Liver (tissue), 3 donors: ENCODE measurements around the gene VASH2.

Experiments used
- CTCF ChIP-seq: fragments of 150-350 bp; IDR thresholded peaks from 2 replicates; pipeline ENCODE4 v1.5.1; 2017; ENCODE audit warnings: improper control_type of control experiment, low read depth, low read length; ENCODE audit not compliant: missing input control
- EGR1 ChIP-seq, 2 donors: IDR thresholded peaks; 2 replicates each; pipeline ENCODE4 v1.6.1; 2016 to 2018; ENCODE audit warnings: antibody characterized with exemption in 2 of 2, low read depth in 2 of 2
- GABPA ChIP-seq, 2 donors: IDR thresholded peaks in 1 of 2; conservative IDR thresholded peaks in 1 of 2; 2 replicates each; pipeline ENCODE4 v1.6.1; 2016; ENCODE audit warnings: antibody characterized with exemption in 2 of 2, mild to moderate bottlenecking in 1 of 2, moderate library complexity in 1 of 2
- HNF4A ChIP-seq, 2 donors: conservative IDR thresholded peaks; 2 replicates each; pipeline ENCODE4 v1.6.1; 2016; ENCODE audit warnings: antibody characterized with exemption in 2 of 2, mild to moderate bottlenecking in 2 of 2
- JUND ChIP-seq, 2 donors: IDR thresholded peaks; 2 replicates each; pipeline ENCODE4 v1.6.1; 2016; ENCODE audit warnings: antibody characterized with exemption in 2 of 2
- MAX ChIP-seq: IDR thresholded peaks from 2 replicates; pipeline ENCODE4 v1.6.1; 2016; ENCODE audit warnings: antibody characterized with exemption
- SP1 ChIP-seq: IDR thresholded peaks from 2 replicates; pipeline ENCODE4 v1.6.1; 2018; ENCODE audit warnings: antibody characterized with exemption, mild to moderate bottlenecking
- TAF1 ChIP-seq: conservative IDR thresholded peaks from 2 replicates; pipeline ENCODE4 v1.6.1; 2016; ENCODE audit warnings: antibody characterized with exemption, mild to moderate bottlenecking
- YY1 ChIP-seq: IDR thresholded peaks from 2 replicates; pipeline ENCODE4 v1.6.1; 2016; ENCODE audit warnings: antibody characterized with exemption, mild to moderate bottlenecking
- TF ChIP-seq, protein P1 (sequence below): IDR thresholded peaks from 2 replicates; pipeline ENCODE4 v1.6.1; 2016; ENCODE audit warnings: antibody characterized with exemption
- TF ChIP-seq, protein P2 (sequence below): IDR thresholded peaks from 2 replicates; pipeline ENCODE4 v1.6.1; 2016; ENCODE audit warnings: antibody characterized with exemption, mild to moderate bottlenecking
- TF ChIP-seq, protein P3 (sequence below): IDR thresholded peaks from 2 replicates; pipeline ENCODE4 v1.6.1; 2016; ENCODE audit warnings: antibody characterized with exemption
- donor health status: healthy.
- donor health status: healthy.

- TF ChIP-seq, protein P1, sequence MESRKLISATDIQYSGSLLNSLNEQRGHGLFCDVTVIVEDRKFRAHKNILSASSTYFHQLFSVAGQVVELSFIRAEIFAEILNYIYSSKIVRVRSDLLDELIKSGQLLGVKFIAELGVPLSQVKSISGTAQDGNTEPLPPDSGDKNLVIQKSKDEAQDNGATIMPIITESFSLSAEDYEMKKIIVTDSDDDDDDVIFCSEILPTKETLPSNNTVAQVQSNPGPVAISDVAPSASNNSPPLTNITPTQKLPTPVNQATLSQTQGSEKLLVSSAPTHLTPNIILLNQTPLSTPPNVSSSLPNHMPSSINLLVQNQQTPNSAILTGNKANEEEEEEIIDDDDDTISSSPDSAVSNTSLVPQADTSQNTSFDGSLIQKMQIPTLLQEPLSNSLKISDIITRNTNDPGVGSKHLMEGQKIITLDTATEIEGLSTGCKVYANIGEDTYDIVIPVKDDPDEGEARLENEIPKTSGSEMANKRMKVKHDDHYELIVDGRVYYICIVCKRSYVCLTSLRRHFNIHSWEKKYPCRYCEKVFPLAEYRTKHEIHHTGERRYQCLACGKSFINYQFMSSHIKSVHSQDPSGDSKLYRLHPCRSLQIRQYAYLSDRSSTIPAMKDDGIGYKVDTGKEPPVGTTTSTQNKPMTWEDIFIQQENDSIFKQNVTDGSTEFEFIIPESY, result no peak
- TF ChIP-seq HNF4A (conservative IDR thresholded peaks at IDR 0.05), result no peak
- TF ChIP-seq CTCF, result no peak
- TF ChIP-seq EGR1 (IDR thresholded peaks at IDR 0.05; ENCODE audit: low read depth in 2 of 2), result no peak
- TF ChIP-seq YY1, result no peak
- no peak for TF ChIP-seq SP1
- TF ChIP-seq JUND (IDR thresholded peaks at IDR 0.05), result no peak
- TF ChIP-seq MAX, result no peak
- TF ChIP-seq GABPA (IDR thresholded peaks at IDR 0.05 in 1 of 2, conservative IDR thresholded peaks at IDR 0.05 in 1 of 2), result no peak
- TF ChIP-seq, protein P2, sequence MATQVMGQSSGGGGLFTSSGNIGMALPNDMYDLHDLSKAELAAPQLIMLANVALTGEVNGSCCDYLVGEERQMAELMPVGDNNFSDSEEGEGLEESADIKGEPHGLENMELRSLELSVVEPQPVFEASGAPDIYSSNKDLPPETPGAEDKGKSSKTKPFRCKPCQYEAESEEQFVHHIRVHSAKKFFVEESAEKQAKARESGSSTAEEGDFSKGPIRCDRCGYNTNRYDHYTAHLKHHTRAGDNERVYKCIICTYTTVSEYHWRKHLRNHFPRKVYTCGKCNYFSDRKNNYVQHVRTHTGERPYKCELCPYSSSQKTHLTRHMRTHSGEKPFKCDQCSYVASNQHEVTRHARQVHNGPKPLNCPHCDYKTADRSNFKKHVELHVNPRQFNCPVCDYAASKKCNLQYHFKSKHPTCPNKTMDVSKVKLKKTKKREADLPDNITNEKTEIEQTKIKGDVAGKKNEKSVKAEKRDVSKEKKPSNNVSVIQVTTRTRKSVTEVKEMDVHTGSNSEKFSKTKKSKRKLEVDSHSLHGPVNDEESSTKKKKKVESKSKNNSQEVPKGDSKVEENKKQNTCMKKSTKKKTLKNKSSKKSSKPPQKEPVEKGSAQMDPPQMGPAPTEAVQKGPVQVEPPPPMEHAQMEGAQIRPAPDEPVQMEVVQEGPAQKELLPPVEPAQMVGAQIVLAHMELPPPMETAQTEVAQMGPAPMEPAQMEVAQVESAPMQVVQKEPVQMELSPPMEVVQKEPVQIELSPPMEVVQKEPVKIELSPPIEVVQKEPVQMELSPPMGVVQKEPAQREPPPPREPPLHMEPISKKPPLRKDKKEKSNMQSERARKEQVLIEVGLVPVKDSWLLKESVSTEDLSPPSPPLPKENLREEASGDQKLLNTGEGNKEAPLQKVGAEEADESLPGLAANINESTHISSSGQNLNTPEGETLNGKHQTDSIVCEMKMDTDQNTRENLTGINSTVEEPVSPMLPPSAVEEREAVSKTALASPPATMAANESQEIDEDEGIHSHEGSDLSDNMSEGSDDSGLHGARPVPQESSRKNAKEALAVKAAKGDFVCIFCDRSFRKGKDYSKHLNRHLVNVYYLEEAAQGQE, result no peak
- no peak for TF ChIP-seq TAF1
- TF ChIP-seq, protein P3, sequence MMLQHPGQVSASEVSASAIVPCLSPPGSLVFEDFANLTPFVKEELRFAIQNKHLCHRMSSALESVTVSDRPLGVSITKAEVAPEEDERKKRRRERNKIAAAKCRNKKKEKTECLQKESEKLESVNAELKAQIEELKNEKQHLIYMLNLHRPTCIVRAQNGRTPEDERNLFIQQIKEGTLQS, result no peak
These were observed 995 bp downstream of the VASH2 start for GRCh38 chr1:212951126-212951946.
